Upper lobe of left lung (tissue), 6 donors: ENCODE data around the gene LAMC1. TPM values are rescaled to one million over a fixed set of nuclear protein-coding genes. Genes with fewer than 3 reads are reported as not detected.
A peak's percentile ranks its signal among the peaks of the same experiment; 100 is the strongest.
"Not testable (repeated sequence)": the region's sequence is repeated elsewhere in the genome, so short reads cannot be mapped to it uniquely, and the experiment has no call there.

Source experiments
- ATAC-seq, 2 donors: fragments of 200-7000 bp; cut with Tn5 transposase; one replicate each; pipeline ENCODE4 v1.9.1; 2022; ENCODE audit warnings: mild to moderate bottlenecking in 2 of 2, moderate library complexity in 2 of 2; ENCODE audit not compliant: low FRiP score in 2 of 2
- DNase-seq, 2 donors: peaks; one replicate each; pipeline ENCODE4 v3.0.0-alpha.2; 2019 to 2020
- H3K27ac ChIP-seq, 4 donors: fragments of 200-600 bp; sonication (generic); one replicate each; pipeline ENCODE4 v1.5.1; 2016 to 2019
- H3K27me3 ChIP-seq, 4 donors: fragments of 200-600 bp; sonication (generic); one replicate each; pipeline ENCODE4 v1.5.1; 2017 to 2019
- H3K36me3 ChIP-seq, 4 donors: fragments of 200-600 bp; sonication (generic); one replicate each; pipeline ENCODE4 v1.5.1; 2016 to 2019
- H3K4me1 ChIP-seq, 4 donors: fragments of 200-600 bp; sonication (generic); one replicate each; pipeline ENCODE4 v1.5.1; 2018 to 2019
- H3K4me3 ChIP-seq, 4 donors: fragments of 200-600 bp; sonication (generic); one replicate each; pipeline ENCODE4 v1.5.1; 2017 to 2019; ENCODE audit warnings: mild to moderate bottlenecking in 2 of 4, moderate library complexity in 1 of 4
- H3K9me3 ChIP-seq, 4 donors: fragments of 200-600 bp; sonication (generic); one replicate each; pipeline ENCODE4 v1.5.1; 2018 to 2019
- EP300 ChIP-seq, 4 donors: sonication (generic); formaldehyde crosslinking; IDR thresholded peaks; one replicate each; pipeline ENCODE4 v1.5.1; 2017; ENCODE audit warnings: antibody characterized with exemption in 4 of 4, control low read depth in 2 of 4
- POLR2A ChIP-seq, 4 donors: fragments of 450-650 bp; IDR thresholded peaks; one replicate each; pipeline ENCODE4 v1.5.1; 2016 to 2017; ENCODE audit warnings: antibody characterized with exemption in 4 of 4, mild to moderate bottlenecking in 2 of 4
- POLR2AphosphoS5 ChIP-seq, 2 donors: sonication (generic); formaldehyde crosslinking; IDR thresholded peaks; one replicate each; pipeline ENCODE4 v1.5.1; 2017; ENCODE audit warnings: antibody characterized with exemption in 2 of 2
- WGBS, 2 donors: methylation state at CpG; one replicate each; pipeline ENCODE4 v1.1.5; 2017 to 2018; 5-methylcytosine and 5-hydroxymethylcytosine counted together
- total RNA-seq, 6 donors: library from RNA; depleted of rRNA in 4 of 6; stranded (reverse); fragments of >200 nt in 4 of 6; gene quantifications; one replicate each; pipeline versions ENCODE4 v1.1.0 to v1.2.1, GENCODE V29; 2016 to 2021
- TF ChIP-seq, protein P1 (sequence below), 6 experiments: fragments of 450-650 bp in 4 of 6; fragments of 200-600 bp in 2 of 6; sonication (generic) in 2 of 6; IDR thresholded peaks; one replicate each; pipeline ENCODE4 v1.5.1; 2016 to 2019; ENCODE audit warnings: antibody characterized with exemption in 6 of 6
- donor health status: DM: no; HTN: no; CAD: no; lungs with moderate emphysema.
- donor health status: DM: no; HTN: yes; CAD: no; lungs with severe emphysema.

Gene LAMC1
- total RNA-seq, 6 donors from 2014 or later, result 92.0 to 232 (median 134) TPM

DNA sequence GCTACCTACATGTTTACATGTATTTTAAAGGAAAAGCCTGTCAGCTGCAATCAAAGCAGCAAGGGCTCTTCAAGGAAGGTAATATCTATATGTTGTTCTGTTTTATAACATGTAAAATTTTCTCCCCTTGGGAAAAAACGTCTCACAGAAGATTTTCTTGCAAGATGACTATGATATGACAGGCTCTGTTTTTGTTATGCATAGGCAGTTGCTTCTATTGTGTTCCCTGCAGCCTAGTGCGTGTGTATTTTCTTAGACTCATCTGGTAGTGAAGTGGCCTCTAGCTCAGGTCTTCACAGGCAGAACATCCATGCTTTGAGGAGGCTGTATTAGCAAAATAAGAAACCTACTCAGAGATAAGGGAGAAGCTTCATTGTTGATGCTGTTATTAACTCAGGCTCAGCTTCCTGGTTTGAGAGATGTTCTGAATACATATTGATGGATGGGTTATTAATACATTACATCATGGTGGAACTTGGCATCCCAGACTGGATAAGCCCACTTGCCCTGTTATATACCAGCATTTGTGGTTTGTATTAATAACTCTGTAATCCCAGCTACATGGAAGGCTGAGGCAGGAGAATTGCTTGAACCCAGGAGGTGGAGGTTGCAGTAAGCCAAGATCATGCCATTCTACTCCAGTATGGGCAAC, 35.8 kb downstream of the LAMC1 start:
- Histone ChIP-seq H3K4me3 (no peak overlapping the region), H3K9me3 (no peaks in the 10 kb centered on the region), H3K4me1 (peaks cover 11 to 25% (median 17%) of the 10 kb centered on the region in 4 donors), H3K36me3 (no peaks in the 10 kb centered on the region), H3K27ac (no peak overlapping the region), H3K27me3 (no peaks in the 10 kb centered on the region)
- ATAC-seq (no peak), DNase-seq (no peak)
- 71 to 82% methylated on average over 2 of the region's 2 CpGs for WGBS, 2 donors
- TF ChIP-seq, protein P1, sequence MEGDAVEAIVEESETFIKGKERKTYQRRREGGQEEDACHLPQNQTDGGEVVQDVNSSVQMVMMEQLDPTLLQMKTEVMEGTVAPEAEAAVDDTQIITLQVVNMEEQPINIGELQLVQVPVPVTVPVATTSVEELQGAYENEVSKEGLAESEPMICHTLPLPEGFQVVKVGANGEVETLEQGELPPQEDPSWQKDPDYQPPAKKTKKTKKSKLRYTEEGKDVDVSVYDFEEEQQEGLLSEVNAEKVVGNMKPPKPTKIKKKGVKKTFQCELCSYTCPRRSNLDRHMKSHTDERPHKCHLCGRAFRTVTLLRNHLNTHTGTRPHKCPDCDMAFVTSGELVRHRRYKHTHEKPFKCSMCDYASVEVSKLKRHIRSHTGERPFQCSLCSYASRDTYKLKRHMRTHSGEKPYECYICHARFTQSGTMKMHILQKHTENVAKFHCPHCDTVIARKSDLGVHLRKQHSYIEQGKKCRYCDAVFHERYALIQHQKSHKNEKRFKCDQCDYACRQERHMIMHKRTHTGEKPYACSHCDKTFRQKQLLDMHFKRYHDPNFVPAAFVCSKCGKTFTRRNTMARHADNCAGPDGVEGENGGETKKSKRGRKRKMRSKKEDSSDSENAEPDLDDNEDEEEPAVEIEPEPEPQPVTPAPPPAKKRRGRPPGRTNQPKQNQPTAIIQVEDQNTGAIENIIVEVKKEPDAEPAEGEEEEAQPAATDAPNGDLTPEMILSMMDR (IDR thresholded peaks at IDR 0.05), result no peak
- TF ChIP-seq POLR2AphosphoS5 (IDR thresholded peaks at IDR 0.05) (no peak), POLR2A (IDR thresholded peaks at IDR 0.05) (no peak), EP300 (IDR thresholded peaks at IDR 0.05) (no peak)

DNA sequence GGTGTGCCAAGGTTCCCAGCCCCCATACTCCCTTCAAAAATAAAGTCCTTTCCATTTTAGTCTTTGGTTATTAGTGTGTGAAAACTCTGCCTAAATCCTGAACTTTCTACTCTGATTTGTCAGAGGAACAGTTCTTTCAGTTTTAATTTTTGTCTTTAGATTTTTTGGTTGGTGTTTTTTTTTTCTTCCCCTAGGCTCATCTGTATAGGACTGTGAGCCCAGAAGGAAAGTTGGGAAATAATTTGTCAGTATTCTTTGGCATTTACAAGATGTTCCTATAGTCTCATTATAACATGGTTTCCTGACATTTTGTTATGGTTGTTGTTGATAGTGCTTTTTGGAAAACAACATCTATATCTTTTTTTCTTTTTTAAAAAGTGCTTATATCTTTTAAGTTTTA, 38.0 kb downstream of the LAMC1 start:
- Histone ChIP-seq H3K27ac (peak overlapping the region in 2 of 4 donors; percentile 32 to 52), H3K27me3 (no peaks in the 10 kb centered on the region), H3K36me3 (no peaks in the 10 kb centered on the region), H3K4me3 (no peak overlapping the region), H3K9me3 (no peaks in the 10 kb centered on the region), H3K4me1 (peaks cover 11 to 22% (median 17%) of the 10 kb centered on the region in 4 donors)
- TF ChIP-seq POLR2A (IDR thresholded peaks at IDR 0.05) (no peak), POLR2AphosphoS5 (IDR thresholded peaks at IDR 0.05) (no peak), EP300 (IDR thresholded peaks at IDR 0.05) (no peak)
- TF ChIP-seq, protein P1 (IDR thresholded peaks at IDR 0.05), result no peak
- ATAC-seq (peak in 1 of 2 donors; percentile 26), DNase-seq (no peak)

DNA sequence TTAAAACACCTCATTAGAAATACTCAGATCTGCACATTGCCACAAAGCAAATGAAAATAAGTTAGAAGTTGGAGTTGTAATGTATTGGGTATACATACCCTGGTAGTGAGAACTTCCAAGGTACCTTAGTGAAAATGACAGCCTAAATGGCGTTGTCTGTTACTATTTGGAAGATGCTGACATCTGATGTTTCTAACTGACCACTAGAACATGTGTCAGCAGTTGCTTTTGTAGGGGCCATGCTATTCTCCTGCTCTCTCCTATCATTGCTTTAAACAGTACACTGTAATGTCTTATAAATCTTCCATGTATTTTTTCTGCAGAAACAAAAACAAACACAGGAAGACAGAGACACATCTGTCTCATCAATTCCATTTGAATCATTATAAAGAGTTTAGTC, 40.1 kb downstream of the LAMC1 start:
- TF ChIP-seq POLR2AphosphoS5 (IDR thresholded peaks at IDR 0.05), result no peak
- no peak for TF ChIP-seq EP300 (IDR thresholded peaks at IDR 0.05)
- TF ChIP-seq, protein P1 (IDR thresholded peaks at IDR 0.05), result no peak
- no peak for TF ChIP-seq POLR2A (IDR thresholded peaks at IDR 0.05)
- 61 to 65% methylated on average over 1 of the region's 1 CpG for WGBS, 2 donors
- no peak overlapping the region for H3K4me3 ChIP-seq
- no peaks in the 10 kb centered on the region for H3K36me3 ChIP-seq
- no peaks in the 10 kb centered on the region for H3K27me3 ChIP-seq
- H3K27ac ChIP-seq, result no peak overlapping the region
- ATAC-seq (no peak), DNase-seq (no peak)
- H3K9me3 ChIP-seq, result no peaks in the 10 kb centered on the region
- H3K4me1 ChIP-seq, result peaks cover 11 to 19% (median 14%) of the 10 kb centered on the region in 4 donors

DNA sequence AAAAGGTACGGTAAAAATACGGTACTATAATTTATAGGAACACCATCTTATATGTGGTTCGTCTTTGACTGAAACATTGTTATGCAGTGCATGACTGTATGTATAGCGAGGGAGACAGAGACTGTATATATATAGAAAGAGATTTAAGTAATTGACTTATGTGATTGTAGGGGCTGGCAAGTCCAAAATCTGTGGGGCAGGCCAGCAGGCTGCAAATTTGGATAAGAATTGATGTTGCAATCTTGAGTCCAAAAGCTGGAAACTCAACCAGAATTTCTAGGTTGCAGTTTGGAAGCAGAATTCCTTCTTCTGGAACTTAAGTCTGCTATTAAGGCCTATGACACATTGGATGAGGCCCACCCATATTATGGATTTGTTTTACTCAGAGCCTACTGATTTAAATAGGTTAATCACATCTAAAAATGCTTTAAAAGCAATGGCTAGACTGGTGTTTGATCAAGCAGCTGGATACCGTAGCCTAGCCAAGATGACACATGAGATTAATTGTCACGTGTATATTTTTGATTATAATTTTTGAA, 42.0 kb downstream of the LAMC1 start:
- DNase-seq, result no peak
- H3K27me3 ChIP-seq, result no peaks in the 10 kb centered on the region
- no peak overlapping the region for H3K27ac ChIP-seq
- ATAC-seq, result no peak
- TF ChIP-seq, protein P1 (IDR thresholded peaks at IDR 0.05), result no peak
- TF ChIP-seq EP300 (IDR thresholded peaks at IDR 0.05) (no peak), POLR2AphosphoS5 (IDR thresholded peaks at IDR 0.05) (no peak), POLR2A (IDR thresholded peaks at IDR 0.05) (no peak)
- no peak overlapping the region for H3K4me3 ChIP-seq
- no peaks in the 10 kb centered on the region for H3K9me3 ChIP-seq
- H3K36me3 ChIP-seq, result no peaks in the 10 kb centered on the region
- peaks cover 8 to 16% (median 12%) of the 10 kb centered on the region in 4 donors for H3K4me1 ChIP-seq
- WGBS, 2 donors, result 93 to 94% methylated on average over 6 of the region's 6 CpGs

DNA sequence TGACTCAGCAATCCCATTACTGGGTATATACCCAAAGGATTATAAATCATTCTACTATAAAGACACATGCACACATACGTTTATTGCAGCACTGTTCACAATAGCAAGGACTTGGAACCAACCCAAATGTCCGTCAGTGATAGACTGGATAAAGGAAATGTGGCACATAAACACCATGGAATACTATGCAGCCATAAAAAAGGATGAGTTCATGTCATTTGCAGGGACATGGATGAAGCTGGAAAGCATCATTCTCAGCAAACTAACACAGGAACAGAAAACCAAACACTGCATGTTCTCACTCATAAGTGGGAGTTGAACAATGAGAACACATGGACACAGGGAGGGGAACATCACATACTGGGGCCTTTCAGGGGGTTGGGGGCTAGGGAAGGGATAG, 43.2 kb downstream of the LAMC1 start:
- 69 to 89% methylated on average over 2 of the region's 2 CpGs for WGBS, 2 donors
- peaks cover 9 to 20% (median 16%) of the 10 kb centered on the region in 4 donors for H3K4me1 ChIP-seq
- H3K36me3 ChIP-seq, H3K4me3 ChIP-seq, H3K27me3 ChIP-seq, H3K27ac ChIP-seq, H3K9me3 ChIP-seq, DNase-seq, ATAC-seq: not testable (repeated sequence)
